GM23338 (cell line): ENCODE results near the gene SCGB1A1. TPM values are rescaled to one million over a fixed set of nuclear protein-coding genes. Genes with fewer than 3 reads are reported as not detected.

Source experiments
- ATAC-seq: fragments of 200-7000 bp; cut with Tn5 transposase; 3 replicates; pipeline ENCODE4 v1.9.1; 2020
- DNase-seq: peaks from one replicate; pipeline ENCODE4 v3.0.0-alpha.2; 2015; ENCODE audit warnings: low spot score
- H2AFZ ChIP-seq: fragments of 200-600 bp; sonication (generic); 2 replicates; pipeline ENCODE4 v1.8.0; 2016; ENCODE audit warnings: antibody characterized with exemption, mild to moderate bottlenecking, moderate library complexity
- H3F3A ChIP-seq: fragments of 200-600 bp; sonication (generic); replicated peaks from 2 replicates; pipeline ENCODE4 v1.8.0; 2017; ENCODE audit warnings: antibody characterized with exemption, mixed run types, low read depth
- H3K27ac ChIP-seq: fragments of 200-600 bp; sonication (generic); 2 replicates; pipeline ENCODE4 v1.6.1; 2016; ENCODE audit warnings: low read depth
- H3K27me3 ChIP-seq: fragments of 200-600 bp; sonication (generic); 2 replicates; pipeline ENCODE4 v1.8.0; 2016; ENCODE audit warnings: mild to moderate bottlenecking, mixed run types, moderate library complexity; ENCODE audit not compliant: insufficient read depth
- H3K36me3 ChIP-seq: fragments of 200-600 bp; sonication (generic); 2 replicates; pipeline ENCODE4 v1.8.0; 2016; ENCODE audit warnings: mild to moderate bottlenecking; ENCODE audit not compliant: insufficient read depth
- H3K4me1 ChIP-seq: fragments of 200-600 bp; sonication (generic); 2 replicates; pipeline ENCODE4 v1.8.0; 2016; ENCODE audit warnings: mild to moderate bottlenecking, moderate library complexity; ENCODE audit not compliant: insufficient read depth
- H3K4me2 ChIP-seq: fragments of 200-600 bp; sonication (generic); 2 replicates; pipeline ENCODE4 v1.7.1; 2017; ENCODE audit warnings: mixed run types
- H3K4me3 ChIP-seq: fragments of 200-600 bp; sonication (generic); 2 replicates; pipeline ENCODE4 v1.6.1; 2016; ENCODE audit warnings: mixed run types
- H3K79me2 ChIP-seq: fragments of 200-600 bp; sonication (generic); replicated peaks from 2 replicates; pipeline ENCODE4 v1.8.0; 2017; ENCODE audit warnings: mild to moderate bottlenecking; ENCODE audit not compliant: insufficient read depth
- H3K9me2 ChIP-seq: fragments of 200-600 bp; sonication (generic); 2 replicates; pipeline ENCODE4 v1.8.0; 2017; ENCODE audit not compliant: insufficient read depth
- H4K20me1 ChIP-seq: fragments of 200-600 bp; sonication (generic); replicated peaks from 2 replicates; pipeline ENCODE4 v1.8.0; 2017; ENCODE audit warnings: mild to moderate bottlenecking; ENCODE audit not compliant: insufficient read depth
- H3K27ac Mint-ChIP-seq: 2 replicates; pipeline ENCODE4 v1.8.0; 2020; ENCODE audit warnings: inconsistent platforms, mild to moderate bottlenecking, moderate library complexity, mixed read lengths
- H3K27me3 Mint-ChIP-seq: 3 replicates; pipeline ENCODE4 v1.8.0; 2022; ENCODE audit warnings: low read depth, mild to moderate bottlenecking, moderate library complexity, mixed read lengths, inconsistent platforms; ENCODE audit not compliant: insufficient read depth, poor library complexity
- H3K36me3 Mint-ChIP-seq: 3 replicates; pipeline ENCODE4 v1.8.0; 2021; ENCODE audit warnings: low read depth, mild to moderate bottlenecking, inconsistent platforms, moderate library complexity, mixed read lengths
- H3K4me1 Mint-ChIP-seq: 3 replicates; pipeline ENCODE4 v1.8.0; 2020; ENCODE audit warnings: mild to moderate bottlenecking, inconsistent platforms, mixed read lengths
- H3K4me3 Mint-ChIP-seq: 3 replicates; pipeline ENCODE4 v1.8.0; 2021; ENCODE audit warnings: moderate library complexity, mild to moderate bottlenecking, inconsistent platforms, mixed read lengths
- H3K9me3 Mint-ChIP-seq: 3 replicates; pipeline ENCODE4 v1.8.0; 2020; ENCODE audit warnings: moderate library complexity, mild to moderate bottlenecking, inconsistent platforms, mixed read lengths
- CREB1 ChIP-seq: fragments of 250-450 bp; sonication (Bioruptor Pico); IDR thresholded peaks from 2 replicates; pipeline ENCODE4 v1.5.0; 2020; ENCODE audit warnings: low read depth, mild to moderate bottlenecking, moderate library complexity
- CTCF ChIP-seq, 2 experiments: fragments of 200-600 bp in 1 of 2; sonication (generic) in 1 of 2; conservative IDR thresholded peaks; 2 replicates each; pipeline versions ENCODE4 v1.5.1 to v1.6.1; 2016 to 2017; ENCODE audit warnings: antibody characterized with exemption in 2 of 2, low read depth in 2 of 2, mild to moderate bottlenecking in 2 of 2, moderate library complexity in 1 of 2
- ETS1 ChIP-seq: IDR thresholded peaks from 2 replicates; pipeline ENCODE4 v1.6.1; 2016; ENCODE audit warnings: antibody characterized with exemption
- EZH2 ChIP-seq: fragments of 200-600 bp; sonication (generic); IDR thresholded peaks from one replicate; pipeline ENCODE4 v1.8.0; 2017; ENCODE audit warnings: antibody characterized with exemption, mild to moderate bottlenecking, low read depth; ENCODE audit not compliant: unreplicated experiment
- EZH2phosphoT487 ChIP-seq: fragments of 200-600 bp; sonication (generic); IDR thresholded peaks from one replicate; pipeline ENCODE4 v1.8.1; 2018; ENCODE audit warnings: antibody characterized with exemption; ENCODE audit not compliant: unreplicated experiment
- JUNB ChIP-seq: IDR thresholded peaks from one replicate; pipeline ENCODE4 v1.6.1; 2016; ENCODE audit warnings: antibody characterized with exemption; ENCODE audit not compliant: unreplicated experiment
- NANOG ChIP-seq: IDR thresholded peaks from 2 replicates; pipeline ENCODE4 v1.6.1; 2016; ENCODE audit warnings: antibody characterized with exemption, borderline replicate concordance
- POLR2AphosphoS5 ChIP-seq: IDR thresholded peaks from 2 replicates; pipeline ENCODE4 v1.6.1; 2016; ENCODE audit warnings: antibody characterized with exemption, low read depth
- STAT1 ChIP-seq: IDR thresholded peaks from one replicate; pipeline ENCODE4 v1.6.1; 2016; ENCODE audit warnings: antibody characterized with exemption; ENCODE audit not compliant: unreplicated experiment
- ZNF114 ChIP-seq: fragments of 250-450 bp; sonication (Bioruptor Pico); IDR thresholded peaks from 2 replicates; pipeline ENCODE4 v1.5.0; 2020; ENCODE audit warnings: mild to moderate bottlenecking, moderate library complexity
- ZNF331 ChIP-seq: fragments of 250-450 bp; sonication (Bioruptor Pico); IDR thresholded peaks from 2 replicates; pipeline ENCODE4 v1.5.0; 2020; ENCODE audit warnings: low read depth, mild to moderate bottlenecking, moderate library complexity
- ZNF462 ChIP-seq: fragments of 250-450 bp; sonication (Bioruptor Pico); IDR thresholded peaks from 2 replicates; pipeline ENCODE4 v1.5.0; 2020; ENCODE audit warnings: mild to moderate bottlenecking, moderate library complexity
- long read RNA-seq: library from polyadenylated mRNA; unstranded; transcript quantifications from one replicate; pipeline ENCODE4 v2.0.0, GENCODE V29; 2020; ENCODE audit not compliant: unreplicated experiment
- polyA plus RNA-seq: library from polyadenylated mRNA; unstranded; fragments of >200 nt; fragmentation: Nextera tagmentation; extraction: Ambion mirVana; gene quantifications from 2 replicates; pipeline ENCODE4 v1.2.1, GENCODE V29; 2016
- total RNA-seq: library from RNA; depleted of rRNA; stranded (reverse); fragments of >200 nt; shearing (Covaris generic); gene quantifications from 2 replicates; pipeline ENCODE4 v1.2.3, GENCODE V29; 2014; rRNA removed
- TF ChIP-seq, protein P1 (sequence below): IDR thresholded peaks from one replicate; pipeline ENCODE4 v1.6.1; 2018; ENCODE audit warnings: antibody characterized with exemption; ENCODE audit not compliant: unreplicated experiment

Gene SCGB1A1, protein sequence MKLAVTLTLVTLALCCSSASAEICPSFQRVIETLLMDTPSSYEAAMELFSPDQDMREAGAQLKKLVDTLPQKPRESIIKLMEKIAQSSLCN
- total RNA-seq (not detected in 2 replicates), polyA plus RNA-seq (not detected in 2 replicates)
- long read RNA-seq = 0 reads

DNA sequence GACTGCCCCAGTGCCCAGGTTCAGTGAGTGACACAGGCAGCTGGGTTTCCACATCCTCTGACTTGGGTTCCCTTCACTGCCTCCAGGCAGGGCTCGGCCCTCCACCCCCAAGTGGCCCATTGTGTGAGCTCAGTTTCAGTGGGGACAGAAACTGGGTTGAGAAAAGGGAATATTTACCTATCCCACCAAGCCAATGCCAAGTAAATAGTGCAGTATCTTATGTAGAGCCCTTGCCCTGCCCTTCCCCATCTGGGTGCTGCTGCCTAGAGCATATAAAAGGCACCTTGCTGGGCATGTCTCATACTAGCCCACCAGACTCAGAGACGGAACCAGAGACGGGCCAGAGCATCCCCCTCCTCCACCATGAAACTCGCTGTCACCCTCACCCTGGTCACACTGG is at the start of gene SCGB1A1:
Gene SCGB1A1 (plus strand): TSS at position 301 of the 400 bp plus-strand sequence. CDS start 63 bp downstream, at position 364.
- no peak within 1 kb of the TSS for H3K27ac Mint-ChIP-seq
- no peak for ATAC-seq

More for the DNA sequence above, at the start of gene SCGB1A1:
- TF ChIP-seq CTCF (conservative IDR thresholded peaks at IDR 0.05; ENCODE audit: low read depth in 2 of 2) = no peak
- TF ChIP-seq STAT1 = no peak
- no peak for TF ChIP-seq EZH2phosphoT487
- no peak for TF ChIP-seq CREB1 (CRISPR knock-in tag)
- TF ChIP-seq, protein P1, sequence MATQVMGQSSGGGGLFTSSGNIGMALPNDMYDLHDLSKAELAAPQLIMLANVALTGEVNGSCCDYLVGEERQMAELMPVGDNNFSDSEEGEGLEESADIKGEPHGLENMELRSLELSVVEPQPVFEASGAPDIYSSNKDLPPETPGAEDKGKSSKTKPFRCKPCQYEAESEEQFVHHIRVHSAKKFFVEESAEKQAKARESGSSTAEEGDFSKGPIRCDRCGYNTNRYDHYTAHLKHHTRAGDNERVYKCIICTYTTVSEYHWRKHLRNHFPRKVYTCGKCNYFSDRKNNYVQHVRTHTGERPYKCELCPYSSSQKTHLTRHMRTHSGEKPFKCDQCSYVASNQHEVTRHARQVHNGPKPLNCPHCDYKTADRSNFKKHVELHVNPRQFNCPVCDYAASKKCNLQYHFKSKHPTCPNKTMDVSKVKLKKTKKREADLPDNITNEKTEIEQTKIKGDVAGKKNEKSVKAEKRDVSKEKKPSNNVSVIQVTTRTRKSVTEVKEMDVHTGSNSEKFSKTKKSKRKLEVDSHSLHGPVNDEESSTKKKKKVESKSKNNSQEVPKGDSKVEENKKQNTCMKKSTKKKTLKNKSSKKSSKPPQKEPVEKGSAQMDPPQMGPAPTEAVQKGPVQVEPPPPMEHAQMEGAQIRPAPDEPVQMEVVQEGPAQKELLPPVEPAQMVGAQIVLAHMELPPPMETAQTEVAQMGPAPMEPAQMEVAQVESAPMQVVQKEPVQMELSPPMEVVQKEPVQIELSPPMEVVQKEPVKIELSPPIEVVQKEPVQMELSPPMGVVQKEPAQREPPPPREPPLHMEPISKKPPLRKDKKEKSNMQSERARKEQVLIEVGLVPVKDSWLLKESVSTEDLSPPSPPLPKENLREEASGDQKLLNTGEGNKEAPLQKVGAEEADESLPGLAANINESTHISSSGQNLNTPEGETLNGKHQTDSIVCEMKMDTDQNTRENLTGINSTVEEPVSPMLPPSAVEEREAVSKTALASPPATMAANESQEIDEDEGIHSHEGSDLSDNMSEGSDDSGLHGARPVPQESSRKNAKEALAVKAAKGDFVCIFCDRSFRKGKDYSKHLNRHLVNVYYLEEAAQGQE = no peak
- TF ChIP-seq ZNF331 (CRISPR knock-in tag) = no peak
- no peak for TF ChIP-seq POLR2AphosphoS5
- TF ChIP-seq ETS1 = no peak
- TF ChIP-seq NANOG = no peak
- TF ChIP-seq EZH2 = no peak
- TF ChIP-seq JUNB = no peak
- no peak for TF ChIP-seq ZNF462
- no peak for TF ChIP-seq ZNF114 (CRISPR knock-in tag)
- no peaks in the 10 kb centered on the region for H3K79me2 ChIP-seq
- no peaks in the 10 kb centered on the region for H3F3A ChIP-seq
- no peak within 1 kb of the TSS for H3K4me3 ChIP-seq
- no peak for DNase-seq
- Mint-ChIP-seq H3K9me3 (no peaks in the 10 kb centered on the region; the same call in 2 of the 3 replicates), H3K36me3 (no peaks in the 10 kb centered on the region), H3K4me1 (no peaks in the 10 kb centered on the region; the same call in 2 of the 3 replicates), H3K4me3 (no peak within 1 kb of the TSS), H3K27me3 (peaks cover 17% of the 10 kb centered on the region)
- no peak within 1 kb of the TSS for H2AFZ ChIP-seq
- H3K9me2 ChIP-seq = no peaks in the 10 kb centered on the region
- peaks cover 11% of the 10 kb centered on the region for H3K27me3 ChIP-seq
- H3K4me2 ChIP-seq = no peak within 1 kb of the TSS
- no peak within 1 kb of the TSS for H3K27ac ChIP-seq
- H3K4me1 ChIP-seq = no peaks in the 10 kb centered on the region
- no peaks in the 10 kb centered on the region for H4K20me1 ChIP-seq
- H3K36me3 ChIP-seq = no peaks in the 10 kb centered on the region
